HepG2 (cell line): ENCODE data around the gene ATRNL1. TPM values are rescaled to one million over a fixed set of nuclear protein-coding genes. Genes with fewer than 3 reads are reported as not detected.

Source experiments
- ATAC-seq: fragments of 200-7000 bp; cut with Tn5 transposase; 3 replicates; pipeline ENCODE4 v1.9.1; 2020; ENCODE audit warnings: mild to moderate bottlenecking, moderate library complexity
- BruUV-seq: library from RNA; stranded (reverse); fragments of 400-500 nt; replicated peaks from 2 replicates; lab custom pipeline; 2021; lab: Mats Ljungman, UMichigan
- CTCF ChIA-PET: fragments of 300-600 bp; formaldehyde crosslinking; extraction: SDS; loops from one replicate; lab custom pipeline; 2021; ENCODE audit warnings: low total read pairs, inconsistent platforms, low intra/inter-chr PET ratio; lab: Yijun Ruan, JAX
- POLR2A ChIA-PET: fragments of 350-600 bp; sonication (Branson Sonifier 250); formaldehyde crosslinking; loops from one replicate; lab custom pipeline; 2020; ENCODE audit warnings: antibody characterized with exemption, inconsistent platforms; lab: Yijun Ruan, JAX
- DNase-seq: peaks from one replicate; pipeline ENCODE4 v3.0.0-alpha.2; 2015; ENCODE audit warnings: low spot score
- FAIRE-seq: peaks from 3 replicates; lab custom pipeline; 2011; peaks lifted over from hg19 to GRCh38; lab: Jason Lieb, UNC
- H2AFZ ChIP-seq: one replicate; pipeline ENCODE4 v1.6.1; 2011; ENCODE audit warnings: low read length, inconsistent platforms
- H3K27ac ChIP-seq: fragments of 300-600 bp; 3 replicates; pipeline ENCODE4 v1.8.0; 2011; ENCODE audit warnings: mixed run types, mild to moderate bottlenecking, mixed read lengths, low read length, inconsistent platforms; ENCODE audit not compliant: insufficient read depth; ENCODE audit errors: extremely low read length
- H3K27me3 ChIP-seq, 2 experiments: fragments of 200-600 bp in 1 of 2; 2 replicates in 1 of 2; 3 replicates in 1 of 2; pipeline versions ENCODE4 v1.6.0 to v1.8.0; 2011; ENCODE audit warnings: low read length in 2 of 2, mild to moderate bottlenecking in 2 of 2, moderate library complexity in 2 of 2, inconsistent platforms in 1 of 2; ENCODE audit not compliant: insufficient read depth in 2 of 2, control insufficient read depth in 1 of 2
- H3K36me3 ChIP-seq, 2 experiments: fragments of 200-600 bp in 1 of 2; replicated peaks in 1 of 2; 2 replicates in 1 of 2; 3 replicates in 1 of 2; pipeline versions ENCODE4 v1.5.1 to v1.8.0; 2011; ENCODE audit warnings: low read length in 2 of 2, inconsistent platforms in 1 of 2; ENCODE audit not compliant: insufficient read depth in 2 of 2, control insufficient read depth in 1 of 2
- H3K4me1 ChIP-seq: 2 replicates; pipeline ENCODE4 v1.5.1; 2012; ENCODE audit warnings: low read length, inconsistent platforms; ENCODE audit not compliant: insufficient read depth
- H3K4me2 ChIP-seq: 2 replicates; pipeline ENCODE4 v1.6.0; 2011; ENCODE audit warnings: low read depth, low read length, inconsistent platforms
- H3K4me3 ChIP-seq, 3 experiments: fragments of 200-600 bp in 1 of 3; sonication (generic), shearing (Covaris generic) in 1 of 3; replicated peaks in 1 of 3; 2 replicates each; pipeline ENCODE4 v1.5.1; 2011 to 2016; ENCODE audit warnings: low read length in 3 of 3, inconsistent platforms in 2 of 3, low read depth in 2 of 3, mild to moderate bottlenecking in 2 of 3, control low read depth in 1 of 3, mixed read lengths in 1 of 3; ENCODE audit not compliant: insufficient read depth in 1 of 3
- H3K79me2 ChIP-seq: one replicate; pipeline ENCODE4 v1.6.1; 2011; ENCODE audit warnings: low read length, inconsistent platforms; ENCODE audit not compliant: insufficient read depth
- H3K9ac ChIP-seq: 2 replicates; pipeline ENCODE4 v1.6.0; 2011; ENCODE audit warnings: mild to moderate bottlenecking, low read depth, low read length, inconsistent platforms; ENCODE audit not compliant: insufficient read depth
- H3K9me3 ChIP-seq: 2 replicates; pipeline ENCODE4 v1.5.1; 2012; ENCODE audit warnings: mild to moderate bottlenecking, low read length
- H4K20me1 ChIP-seq: 2 replicates; pipeline ENCODE4 v1.6.0; 2011; ENCODE audit warnings: inconsistent platforms, mild to moderate bottlenecking, low read length, moderate library complexity; ENCODE audit not compliant: insufficient read depth
- GATAD2A ChIP-seq: IDR thresholded peaks from 2 replicates; pipeline ENCODE4 v1.6.1; 2016
- KDM5A ChIP-seq: fragments of 200-600 bp; sonication (generic); IDR thresholded peaks from 2 replicates; pipeline ENCODE4 v1.7.0; 2018; ENCODE audit warnings: antibody characterized with exemption, mild to moderate bottlenecking, low read length, borderline replicate concordance
- STAG1 ChIP-seq: sonication (generic); formaldehyde crosslinking; IDR thresholded peaks from 2 replicates; pipeline ENCODE4 v1.4.0; 2020; ENCODE audit warnings: missing genetic modification reagents
- ZFAT ChIP-seq: sonication (generic); formaldehyde crosslinking; conservative IDR thresholded peaks from 2 replicates; pipeline ENCODE4 v1.8.1; 2023; ENCODE audit warnings: missing genetic modification reagents, inconsistent platforms
- ZNF253 ChIP-seq: sonication (generic); formaldehyde crosslinking; IDR thresholded peaks from 2 replicates; pipeline ENCODE4 v1.8.0; 2022; ENCODE audit warnings: mild to moderate bottlenecking, missing genetic modification reagents, borderline replicate concordance
- ZNF256 ChIP-seq: sonication (generic); formaldehyde crosslinking; conservative IDR thresholded peaks from 2 replicates; pipeline ENCODE4 v1.4.0; 2020; ENCODE audit warnings: missing genetic modification reagents
- WGBS: methylation state at CpG from one replicate; pipeline ENCODE4 v1.1.6; 2017; ENCODE audit warnings: low lambda C conversion rate; 5-methylcytosine and 5-hydroxymethylcytosine counted together
- in situ Hi-C: cut with HindIII; loops from 2 replicates; pipeline ENCODE4 v1.10.0; 2017; ENCODE audit warnings: low pct_unique_long_range_greater_than_20kb; ENCODE audit not compliant: extremely low pct_ligation_motif_present
- intact Hi-C: fragments of 100-400 bp; cut with micrococcal nuclease; formaldehyde crosslinking; loops from one replicate; pipeline ENCODE4 v1.10.0; 2022; ENCODE audit not compliant: unreplicated experiment
- polyA plus RNA-seq, 8 experiments: library from polyadenylated mRNA; depleted of rRNA in 3 of 8; stranded (reverse) in 7 of 8; unstranded in 1 of 8; fragments of >200 nt; fragmentation: Illumina TruSeq in 4 of 8; extraction: Trizol in 4 of 8; gene quantifications; 2 replicates each; pipeline versions ENCODE4 v1.2.1 to v1.2.3, GENCODE V29; 2011 to 2016; ENCODE audit warnings: low read depth in 4 of 8, missing spikeins in 1 of 8, mixed read lengths in 1 of 8; ENCODE audit not compliant: insufficient read depth in 1 of 8
- total RNA-seq, 5 experiments: library from RNA; depleted of rRNA; stranded (reverse); fragments of >200 nt; fragmentation: Illumina TruSeq; extraction: Trizol; gene quantifications; 2 replicates each; pipeline ENCODE4 v1.2.3, GENCODE V29; 2016; ENCODE audit warnings: low read depth in 1 of 5
- TF ChIP-seq, protein P1 (sequence below): sonication (generic); formaldehyde crosslinking; IDR thresholded peaks from 2 replicates; pipeline ENCODE4 v1.8.0; 2022; ENCODE audit warnings: missing genetic modification reagents, low read depth, mild to moderate bottlenecking, borderline replicate concordance
- TF ChIP-seq, protein P2 (sequence below): sonication (generic); formaldehyde crosslinking; IDR thresholded peaks from 2 replicates; pipeline ENCODE4 v1.4.0; 2020; ENCODE audit warnings: missing genetic modification reagents, borderline replicate concordance

ATRNL1 gene
- total and polyA plus RNA-seq, 2 of the 13 experiments (the other 11 are each of a cell fraction or from before 2014, with no cell fraction given): 0.04 TPM; not detected in 1

DNA sequence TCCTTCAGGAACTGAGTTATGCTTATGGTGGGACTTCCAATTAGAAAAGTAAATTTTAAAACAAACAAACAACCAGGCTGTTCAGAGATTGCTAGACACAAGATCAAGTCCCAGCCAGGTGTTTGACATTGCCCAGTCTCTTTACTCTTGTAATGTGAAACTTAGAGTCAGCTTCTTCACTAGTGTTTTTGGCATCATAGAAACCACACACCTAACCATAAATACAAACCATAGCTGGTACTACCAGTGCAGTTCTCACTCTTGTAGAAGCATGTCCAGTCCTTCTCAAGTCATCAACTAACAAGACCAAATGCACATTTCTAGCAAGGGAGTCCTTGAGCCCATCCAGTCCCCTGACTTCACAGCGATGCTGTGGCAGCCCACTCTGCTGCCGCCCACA, 839.9 kb downstream of the ATRNL1 start:
- no peak overlapping the region for H2AFZ ChIP-seq
- in situ Hi-C loops (no loop called here), intact Hi-C loops (no loop called here)
- DNase-seq: no peak
- POLR2A ChIA-PET: no interaction called here
- no peaks in the 10 kb centered on the region for H4K20me1 ChIP-seq
- no TSS peak for BruUV-seq
- H3K9me3 ChIP-seq: no peaks in the 10 kb centered on the region
- H3K27ac ChIP-seq: no peak overlapping the region
- H3K36me3 ChIP-seq: no peaks in the 10 kb centered on the region
- H3K4me2 ChIP-seq: no peak overlapping the region
- H3K4me3 ChIP-seq: no peak overlapping the region
- H3K79me2 ChIP-seq: no peaks in the 10 kb centered on the region
- H3K27me3 ChIP-seq: no peaks in the 10 kb centered on the region
- CTCF ChIA-PET: no interaction called here
- H3K4me1 ChIP-seq: no peaks in the 10 kb centered on the region
- H3K9ac ChIP-seq: no peak overlapping the region
- FAIRE-seq: no peak
- no peak for ATAC-seq
- 70% methylated on average over 2 of the region's 2 CpGs for WGBS
- no peak for TF ChIP-seq KDM5A
- TF ChIP-seq, protein P1, sequence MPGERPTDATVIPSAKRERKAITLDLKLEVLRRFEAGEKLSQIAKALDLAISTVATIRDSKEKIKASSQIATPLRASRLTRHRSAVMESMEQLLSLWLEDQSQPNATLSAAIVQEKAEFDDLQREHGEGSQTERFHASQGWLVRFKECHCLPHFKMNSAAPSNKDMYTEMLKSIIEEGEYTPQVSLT: no peak
- no peak for TF ChIP-seq ZFAT
- TF ChIP-seq GATAD2A (CRISPR knock-in tag): no peak
- TF ChIP-seq, protein P2, sequence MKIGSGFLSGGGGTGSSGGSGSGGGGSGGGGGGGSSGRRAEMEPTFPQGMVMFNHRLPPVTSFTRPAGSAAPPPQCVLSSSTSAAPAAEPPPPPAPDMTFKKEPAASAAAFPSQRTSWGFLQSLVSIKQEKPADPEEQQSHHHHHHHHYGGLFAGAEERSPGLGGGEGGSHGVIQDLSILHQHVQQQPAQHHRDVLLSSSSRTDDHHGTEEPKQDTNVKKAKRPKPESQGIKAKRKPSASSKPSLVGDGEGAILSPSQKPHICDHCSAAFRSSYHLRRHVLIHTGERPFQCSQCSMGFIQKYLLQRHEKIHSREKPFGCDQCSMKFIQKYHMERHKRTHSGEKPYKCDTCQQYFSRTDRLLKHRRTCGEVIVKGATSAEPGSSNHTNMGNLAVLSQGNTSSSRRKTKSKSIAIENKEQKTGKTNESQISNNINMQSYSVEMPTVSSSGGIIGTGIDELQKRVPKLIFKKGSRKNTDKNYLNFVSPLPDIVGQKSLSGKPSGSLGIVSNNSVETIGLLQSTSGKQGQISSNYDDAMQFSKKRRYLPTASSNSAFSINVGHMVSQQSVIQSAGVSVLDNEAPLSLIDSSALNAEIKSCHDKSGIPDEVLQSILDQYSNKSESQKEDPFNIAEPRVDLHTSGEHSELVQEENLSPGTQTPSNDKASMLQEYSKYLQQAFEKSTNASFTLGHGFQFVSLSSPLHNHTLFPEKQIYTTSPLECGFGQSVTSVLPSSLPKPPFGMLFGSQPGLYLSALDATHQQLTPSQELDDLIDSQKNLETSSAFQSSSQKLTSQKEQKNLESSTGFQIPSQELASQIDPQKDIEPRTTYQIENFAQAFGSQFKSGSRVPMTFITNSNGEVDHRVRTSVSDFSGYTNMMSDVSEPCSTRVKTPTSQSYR (CRISPR knock-in tag): no peak
- no peak for TF ChIP-seq ZNF253 (CRISPR knock-in tag)
- TF ChIP-seq ZNF256 (CRISPR knock-in tag): no peak
- no peak for TF ChIP-seq STAG1 (CRISPR knock-in tag)
